SU-DHL-6 (cell line): Measurements from ENCODE around the gene LEMD3.

Experiments
- H2AFZ ChIP-seq: fragments of 200-600 bp; sonication (generic); 2 replicates; pipeline ENCODE4 v1.6.1; 2014; ENCODE audit warnings: low read depth, mild to moderate bottlenecking, moderate library complexity, mixed read lengths, antibody characterized with exemption, low read length; ENCODE audit not compliant: severe bottlenecking
- H3F3A ChIP-seq: fragments of 200-600 bp; shearing (Covaris generic); 2 replicates; pipeline ENCODE4 v1.6.0; 2016; ENCODE audit warnings: antibody characterized with exemption, mild to moderate bottlenecking; ENCODE audit not compliant: insufficient read depth
- H3K27ac ChIP-seq: fragments of 200-600 bp; sonication (generic); 2 replicates; pipeline ENCODE4 v1.5.1; 2016; ENCODE audit warnings: low read depth, mild to moderate bottlenecking, low read length, moderate library complexity, mixed read lengths
- H3K27me3 ChIP-seq: fragments of 200-600 bp; sonication (generic), shearing (Covaris generic); 2 replicates; pipeline ENCODE4 v1.6.0; 2014; ENCODE audit warnings: mild to moderate bottlenecking, low read length
- H3K36me3 ChIP-seq: fragments of 200-600 bp; sonication (generic); 2 replicates; pipeline ENCODE4 v1.6.1; 2014; ENCODE audit warnings: mild to moderate bottlenecking, low read length, mixed read lengths
- H3K4me2 ChIP-seq: fragments of 300-600, 200-600 bp; shearing (Covaris generic), sonication (generic); 2 replicates; pipeline ENCODE4 v1.6.0; 2014; ENCODE audit warnings: low read length, low read depth, mild to moderate bottlenecking; ENCODE audit not compliant: poor library complexity, severe bottlenecking
- H3K4me3 ChIP-seq: fragments of 200-600 bp; sonication (generic); 2 replicates; pipeline ENCODE4 v1.5.1; 2014; ENCODE audit warnings: antibody characterized with exemption, low read length, mild to moderate bottlenecking, mixed read lengths; ENCODE audit not compliant: insufficient read depth, poor library complexity, severe bottlenecking
- H3K79me2 ChIP-seq: fragments of 200-600 bp; sonication (generic); 2 replicates; pipeline ENCODE4 v1.6.1; 2014; ENCODE audit warnings: mild to moderate bottlenecking, low read length, moderate library complexity; ENCODE audit not compliant: insufficient read depth
- H3K9ac ChIP-seq: fragments of 200-600 bp; sonication (generic); 2 replicates; pipeline ENCODE4 v1.7.0; 2014; ENCODE audit warnings: mild to moderate bottlenecking, low read length
- H3K9me2 ChIP-seq: fragments of 200-600 bp; sonication (generic); replicated peaks from 2 replicates; pipeline ENCODE4 v1.6.1; 2014; ENCODE audit warnings: low read length; ENCODE audit not compliant: insufficient read depth
- H3K9me3 ChIP-seq: fragments of 200-600 bp; sonication (generic); 2 replicates; pipeline ENCODE4 v1.6.1; 2014; ENCODE audit warnings: low read length, mixed read lengths; ENCODE audit not compliant: insufficient read depth
- H4K20me1 ChIP-seq: fragments of 200-600 bp; sonication (generic); 2 replicates; pipeline ENCODE4 v1.6.1; 2014; ENCODE audit warnings: low read depth, mild to moderate bottlenecking, antibody characterized with exemption, low read length, moderate library complexity, mixed read lengths
- CTCF ChIP-seq: fragments of 200-600 bp; sonication (generic); IDR thresholded peaks from one replicate; pipeline ENCODE4 v1.5.1; 2017; ENCODE audit warnings: antibody characterized with exemption, mild to moderate bottlenecking, low read length, moderate library complexity; ENCODE audit not compliant: insufficient read depth, poor library complexity, severe bottlenecking
- EZH2phosphoT487 ChIP-seq: fragments of 200-600 bp; sonication (generic), shearing (Covaris generic); conservative IDR thresholded peaks from 2 replicates; pipeline ENCODE4 v1.6.1; 2018; ENCODE audit warnings: mild to moderate bottlenecking, antibody characterized with exemption, low read length, moderate library complexity, mixed read lengths

Gene LEMD3

DNA sequence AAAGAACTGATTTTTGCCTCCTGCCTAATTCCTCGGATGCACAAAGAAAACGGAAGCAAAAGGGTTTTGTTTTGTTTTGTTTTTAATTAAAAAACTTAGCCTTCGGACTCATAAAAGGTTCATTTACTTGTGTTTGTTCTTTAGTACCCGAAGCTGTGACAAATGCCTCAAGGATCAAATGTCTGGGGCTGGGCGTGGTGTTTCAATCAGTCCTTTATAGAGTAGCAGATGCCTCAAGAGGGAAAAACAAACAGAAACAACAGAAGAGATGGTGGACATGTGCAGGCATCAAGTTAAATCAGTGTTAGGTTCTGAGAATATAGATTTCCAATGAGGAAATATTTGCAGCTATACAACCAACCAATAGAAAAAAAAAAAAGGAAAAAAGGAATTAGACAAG lies 46.7 kb upstream of the LEMD3 start:
- Histone ChIP-seq H3K79me2 (no peaks in the 10 kb centered on the region), H3K9me3 (no peaks in the 10 kb centered on the region), H3K9me2 (no peaks in the 10 kb centered on the region), H3K36me3 (no peaks in the 10 kb centered on the region), H3K27me3 (no peaks in the 10 kb centered on the region), H2AFZ (no peak overlapping the region), H3K4me2 (no peak overlapping the region), H3K4me3 (no peak overlapping the region), H3F3A (no peaks in the 10 kb centered on the region), H3K27ac (no peak overlapping the region), H4K20me1 (no peaks in the 10 kb centered on the region), H3K9ac (no peak overlapping the region)
- TF ChIP-seq EZH2phosphoT487 = no peak
- TF ChIP-seq CTCF = no peak

- H3F3A ChIP-seq = no peaks in the 10 kb centered on the region
- no peak overlapping the region for H2AFZ ChIP-seq
- H3K36me3 ChIP-seq = no peaks in the 10 kb centered on the region
- no peak overlapping the region for H3K9ac ChIP-seq
- no peaks in the 10 kb centered on the region for H3K79me2 ChIP-seq
- no peaks in the 10 kb centered on the region for H3K9me2 ChIP-seq
- no peaks in the 10 kb centered on the region for H3K27me3 ChIP-seq
- H4K20me1 ChIP-seq = no peaks in the 10 kb centered on the region
- no peaks in the 10 kb centered on the region for H3K9me3 ChIP-seq
- no peak overlapping the region for H3K27ac ChIP-seq
- no peak overlapping the region for H3K4me2 ChIP-seq
- no peak overlapping the region for H3K4me3 ChIP-seq
- TF ChIP-seq EZH2phosphoT487 (no peak), CTCF (peak; percentile 57)
Observed at GRCh38 chr12:65123435-65124063, 45.8 kb upstream of the LEMD3 start.

GRCh38 chr12:65125247-65125646 lies 44.1 kb upstream of the LEMD3 start:
- H3K4me3 ChIP-seq = no peak overlapping the region
- no peak overlapping the region for H3K27ac ChIP-seq
- H3K9me2 ChIP-seq = no peaks in the 10 kb centered on the region
- no peaks in the 10 kb centered on the region for H3K9me3 ChIP-seq
- no peak overlapping the region for H2AFZ ChIP-seq
- H3F3A ChIP-seq = no peaks in the 10 kb centered on the region
- TF ChIP-seq EZH2phosphoT487 = no peak
- TF ChIP-seq CTCF = no peak
- H3K9ac ChIP-seq = no peak overlapping the region
- no peak overlapping the region for H3K4me2 ChIP-seq
- H4K20me1 ChIP-seq = no peaks in the 10 kb centered on the region
- no peaks in the 10 kb centered on the region for H3K36me3 ChIP-seq
- no peaks in the 10 kb centered on the region for H3K27me3 ChIP-seq
- no peaks in the 10 kb centered on the region for H3K79me2 ChIP-seq
